K562 (cell line): Measurements from ENCODE around the gene EPYC.

Experiments
- CC2D1A ChIP-seq: fragments of 450-650 bp; IDR thresholded peaks from 2 replicates; pipeline ENCODE4 v1.6.1; 2017; ENCODE audit warnings: mild to moderate bottlenecking
- E2F1 ChIP-seq: sonication (generic); formaldehyde crosslinking; IDR thresholded peaks from 2 replicates; pipeline ENCODE4 v1.8.1; 2023; ENCODE audit warnings: mild to moderate bottlenecking, missing genetic modification reagents, moderate library complexity
- ELF1 ChIP-seq: fragments of 200-800 bp; sonication (Bioruptor generic); IDR thresholded peaks from 2 replicates; pipeline ENCODE4 v1.6.1; 2016; ENCODE audit warnings: missing genetic modification characterization, missing compliant biosample characterization
- IRF1 ChIP-seq: sonication (generic); formaldehyde crosslinking; IDR thresholded peaks from 2 replicates; pipeline ENCODE4 v1.8.0; 2022; ENCODE audit warnings: missing genetic modification reagents, mild to moderate bottlenecking, borderline replicate concordance
- MAX ChIP-seq: sonication (generic); formaldehyde crosslinking; IDR thresholded peaks from 2 replicates; pipeline ENCODE4 v1.9.0; 2022; ENCODE audit warnings: mild to moderate bottlenecking, missing genetic modification reagents
- NRF1 ChIP-seq, 2 experiments: fragments of 450-650 bp; IDR thresholded peaks in 1 of 2; conservative IDR thresholded peaks in 1 of 2; 2 replicates each; pipeline ENCODE4 v1.6.1; 2014; ENCODE audit warnings: mild to moderate bottlenecking in 2 of 2
- POLR2AphosphoS5 ChIP-seq: IDR thresholded peaks from 2 replicates; pipeline ENCODE4 v1.6.1; 2011; ENCODE audit warnings: mild to moderate bottlenecking, low read depth, low read length, moderate library complexity; ENCODE audit not compliant: control insufficient read depth, insufficient read depth
- TRIM24 ChIP-seq, 2 experiments: fragments of 450-650 bp; IDR thresholded peaks; 2 replicates each; pipeline ENCODE4 v1.6.1; 2016
- ZKSCAN1 ChIP-seq: fragments of 150-350 bp; IDR thresholded peaks from 2 replicates; pipeline ENCODE4 v1.6.1; 2016; ENCODE audit warnings: low read depth, low read length
- ZNF184 ChIP-seq: sonication (generic); formaldehyde crosslinking; IDR thresholded peaks from 2 replicates; pipeline ENCODE4 v1.5.0; 2020; ENCODE audit warnings: missing genetic modification reagents
- ZNF316 ChIP-seq: fragments of 450-650 bp; IDR thresholded peaks from 2 replicates; pipeline ENCODE4 v1.6.1; 2016
- TF ChIP-seq, protein P1 (sequence below): sonication (generic); formaldehyde crosslinking; IDR thresholded peaks from 2 replicates; pipeline ENCODE4 v1.8.0; 2022; ENCODE audit warnings: mild to moderate bottlenecking, missing genetic modification reagents

- no peak for TF ChIP-seq TRIM24 (IDR thresholded peaks at IDR 0.05)
- TF ChIP-seq ZNF316, result no peak
- TF ChIP-seq NRF1 (conservative IDR thresholded peaks at IDR 0.05 in 1 of 2, IDR thresholded peaks at IDR 0.05 in 1 of 2), result no peak
- TF ChIP-seq ELF1, result no peak
- TF ChIP-seq ZNF184 (CRISPR knock-in tag), result no peak
- no peak for TF ChIP-seq CC2D1A
- TF ChIP-seq, protein P1, sequence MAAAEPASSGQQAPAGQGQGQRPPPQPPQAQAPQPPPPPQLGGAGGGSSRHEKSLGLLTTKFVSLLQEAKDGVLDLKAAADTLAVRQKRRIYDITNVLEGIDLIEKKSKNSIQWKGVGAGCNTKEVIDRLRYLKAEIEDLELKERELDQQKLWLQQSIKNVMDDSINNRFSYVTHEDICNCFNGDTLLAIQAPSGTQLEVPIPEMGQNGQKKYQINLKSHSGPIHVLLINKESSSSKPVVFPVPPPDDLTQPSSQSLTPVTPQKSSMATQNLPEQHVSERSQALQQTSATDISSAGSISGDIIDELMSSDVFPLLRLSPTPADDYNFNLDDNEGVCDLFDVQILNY (CRISPR knock-in tag), result no peak
- no peak for TF ChIP-seq IRF1 (CRISPR knock-in tag)
- TF ChIP-seq MAX (CRISPR knock-in tag), result no peak
- no peak for TF ChIP-seq E2F1 (CRISPR knock-in tag)
- no peak for TF ChIP-seq ZKSCAN1
- TF ChIP-seq POLR2AphosphoS5, result no peak
Observed at GRCh38 chr12:91001306-91001705, 3.5 kb downstream of the EPYC start.
